Hepatocyte (in vitro differentiated cells): ENCODE results near the gene CPLX1. TPM values are rescaled to one million over a fixed set of nuclear protein-coding genes. Genes with fewer than 3 reads are reported as not detected.

Experiments
- DNase-seq: peaks from one replicate; pipeline ENCODE4 v3.0.0-alpha.2; 2016; ENCODE audit warnings: low spot score
- H2AFZ ChIP-seq: fragments of 200-600 bp; sonication (generic); 2 replicates; pipeline ENCODE4 v1.6.0; 2016; ENCODE audit warnings: antibody characterized with exemption, mild to moderate bottlenecking
- H3K27ac ChIP-seq: fragments of 200-600 bp; sonication (generic); 2 replicates; pipeline ENCODE4 v1.5.1; 2016; ENCODE audit warnings: mild to moderate bottlenecking
- H3K27me3 ChIP-seq: fragments of 200-600 bp; sonication (generic); 2 replicates; pipeline ENCODE4 v1.6.1; 2016
- H3K36me3 ChIP-seq: fragments of 200-600 bp; sonication (generic); replicated peaks from 2 replicates; pipeline ENCODE4 v1.5.1; 2016; ENCODE audit warnings: low read depth; ENCODE audit not compliant: insufficient read depth
- H3K4me1 ChIP-seq: fragments of 200-600 bp; sonication (generic); 2 replicates; pipeline ENCODE4 v1.5.1; 2016; ENCODE audit warnings: mild to moderate bottlenecking, moderate library complexity; ENCODE audit not compliant: insufficient read depth
- H3K4me2 ChIP-seq: fragments of 200-600 bp; sonication (generic); 2 replicates; pipeline ENCODE4 v1.6.0; 2016
- H3K4me3 ChIP-seq: fragments of 200-600 bp; sonication (generic); 2 replicates; pipeline ENCODE4 v1.5.1; 2016; ENCODE audit warnings: mild to moderate bottlenecking
- H3K79me2 ChIP-seq: fragments of 200-600 bp; sonication (generic); 2 replicates; pipeline ENCODE4 v1.6.0; 2017; ENCODE audit warnings: mild to moderate bottlenecking
- H3K9me2 ChIP-seq: fragments of 200-600 bp; sonication (generic); replicated peaks from 2 replicates; pipeline ENCODE4 v1.6.0; 2017; ENCODE audit warnings: mild to moderate bottlenecking; ENCODE audit not compliant: insufficient read depth
- H3K9me3 ChIP-seq: fragments of 200-600 bp; sonication (generic); 2 replicates; pipeline ENCODE4 v1.5.1; 2016; ENCODE audit warnings: low read depth, mild to moderate bottlenecking
- H4K20me1 ChIP-seq: fragments of 200-600 bp; sonication (generic); 2 replicates; pipeline ENCODE4 v1.6.0; 2016; ENCODE audit warnings: mild to moderate bottlenecking; ENCODE audit not compliant: insufficient read depth, poor library complexity, severe bottlenecking
- CTCF ChIP-seq: fragments of 200-600 bp; sonication (generic); IDR thresholded peaks from 2 replicates; pipeline ENCODE4 v1.5.1; 2016; ENCODE audit warnings: antibody characterized with exemption, mild to moderate bottlenecking; ENCODE audit not compliant: poor library complexity
- EZH2 ChIP-seq: fragments of 200-600 bp; sonication (generic); IDR thresholded peaks from 2 replicates; pipeline ENCODE4 v1.6.1; 2016; ENCODE audit warnings: antibody characterized with exemption, mild to moderate bottlenecking, borderline replicate concordance
- EZH2phosphoT487 ChIP-seq: fragments of 200-600 bp; sonication (generic); IDR thresholded peaks from one replicate; pipeline ENCODE4 v1.6.1; 2018; ENCODE audit warnings: antibody characterized with exemption, mild to moderate bottlenecking, low read depth, moderate library complexity; ENCODE audit not compliant: unreplicated experiment, severe bottlenecking
- WGBS: methylation state at CpG from one replicate; pipeline ENCODE4 v1.1.6; 2016; ENCODE audit warnings: low lambda C conversion rate; ENCODE audit errors: missing lambda C conversion rate; 5-methylcytosine and 5-hydroxymethylcytosine counted together
- polyA plus RNA-seq: library from polyadenylated mRNA; unstranded; fragments of >200 nt; fragmentation: Nextera tagmentation; extraction: Ambion mirVana; gene quantifications from 2 replicates; pipeline ENCODE4 v1.2.1, GENCODE V29; 2016
- total RNA-seq: library from RNA; depleted of rRNA; stranded (reverse); fragments of >200 nt; gene quantifications from 2 replicates; pipeline ENCODE4 v1.2.3, GENCODE V29; 2014

Gene CPLX1
- total and polyA plus RNA-seq, 2 experiments from 2014 or later: 0.30 to 2.0 TPM

DNA sequence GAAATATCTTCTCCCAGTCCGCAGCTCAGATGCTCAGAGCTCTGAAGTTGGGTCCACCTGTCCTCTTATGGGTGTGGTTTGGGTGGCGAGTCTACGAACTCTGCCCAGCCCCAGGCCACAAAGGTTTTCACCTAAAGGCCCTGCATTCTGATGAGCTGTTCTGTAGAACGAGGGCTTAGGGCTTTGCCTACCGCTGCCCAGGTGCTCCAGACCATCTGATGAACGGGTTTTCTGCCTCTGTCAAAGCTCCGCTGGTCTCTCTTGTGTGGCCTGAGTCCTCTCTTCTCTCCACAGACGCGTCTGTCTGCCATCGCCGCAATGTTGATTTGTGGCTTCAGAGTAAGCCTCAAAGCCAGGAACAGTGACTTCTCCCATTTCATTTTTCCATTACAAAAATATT, 28.4 kb upstream of the CPLX1 start:
- Histone ChIP-seq H3K79me2 (no peaks in the 10 kb centered on the region), H3K4me2 (no peak overlapping the region), H2AFZ (no peak overlapping the region), H4K20me1 (no peaks in the 10 kb centered on the region), H3K9me3 (no peaks in the 10 kb centered on the region), H3K4me1 (no peaks in the 10 kb centered on the region), H3K27me3 (no peaks in the 10 kb centered on the region), H3K27ac (no peak overlapping the region), H3K4me3 (no peak overlapping the region), H3K36me3 (no peaks in the 10 kb centered on the region), H3K9me2 (no peaks in the 10 kb centered on the region)
- TF ChIP-seq CTCF (no peak), EZH2 (no peak), EZH2phosphoT487 (no peak)
- 88% methylated on average over 11 of the region's 11 CpGs for WGBS
- DNase-seq: no peak

GRCh38 chr4:853416-853781, 27.5 kb upstream of the CPLX1 start:
- Histone ChIP-seq H3K27ac (no peak overlapping the region), H4K20me1 (no peaks in the 10 kb centered on the region), H3K4me2 (no peak overlapping the region), H2AFZ (no peak overlapping the region), H3K9me3 (no peaks in the 10 kb centered on the region), H3K36me3 (no peaks in the 10 kb centered on the region), H3K9me2 (no peaks in the 10 kb centered on the region), H3K4me1 (no peaks in the 10 kb centered on the region), H3K4me3 (no peak overlapping the region), H3K79me2 (no peaks in the 10 kb centered on the region), H3K27me3 (no peaks in the 10 kb centered on the region)
- TF ChIP-seq EZH2 (no peak), CTCF (no peak), EZH2phosphoT487 (no peak)
- no peak for DNase-seq
- 98% methylated on average over 29 of the region's 33 CpGs for WGBS

- Histone ChIP-seq H2AFZ (no peak overlapping the region), H4K20me1 (no peaks in the 10 kb centered on the region), H3K4me3 (no peak overlapping the region), H3K9me2 (no peaks in the 10 kb centered on the region), H3K9me3 (no peaks in the 10 kb centered on the region), H3K4me2 (no peak overlapping the region), H3K4me1 (no peaks in the 10 kb centered on the region), H3K79me2 (no peaks in the 10 kb centered on the region), H3K36me3 (no peaks in the 10 kb centered on the region), H3K27me3 (no peaks in the 10 kb centered on the region), H3K27ac (no peak overlapping the region)
- TF ChIP-seq EZH2: no peak
- TF ChIP-seq CTCF: no peak
- no peak for TF ChIP-seq EZH2phosphoT487
- no peak for DNase-seq
- 96% methylated on average over 33 of the region's 33 CpGs for WGBS
These were observed 25.9 kb upstream of the CPLX1 start for GRCh38 chr4:851701-852430.
